Vagina (tissue), 2 donors: ENCODE data around the gene GABBR2.

Experiments
- CTCF ChIP-seq, 3 experiments: fragments of 450-650 bp in 2 of 3; fragments of 200-600 bp in 1 of 3; sonication (generic) in 1 of 3; IDR thresholded peaks; one replicate each; pipeline ENCODE4 v1.5.1; 2017 to 2019; ENCODE audit warnings: antibody characterized with exemption in 3 of 3, mild to moderate bottlenecking in 2 of 3, moderate library complexity in 2 of 3
- POLR2A ChIP-seq, 2 donors: fragments of 450-650 bp; IDR thresholded peaks; one replicate each; pipeline ENCODE4 v1.6.1; 2017; ENCODE audit warnings: antibody characterized with exemption in 2 of 2, mild to moderate bottlenecking in 2 of 2, moderate library complexity in 2 of 2
- POLR2AphosphoS5 ChIP-seq, 2 donors: sonication (generic); formaldehyde crosslinking; IDR thresholded peaks; one replicate each; pipeline ENCODE4 v1.9.0; 2017; ENCODE audit warnings: antibody characterized with exemption in 2 of 2, mild to moderate bottlenecking in 2 of 2, low read depth in 1 of 2; ENCODE audit not compliant: insufficient read depth in 1 of 2

- TF ChIP-seq CTCF (IDR thresholded peaks at IDR 0.05) = no peak
- TF ChIP-seq POLR2A (IDR thresholded peaks at IDR 0.05) = no peak
- no peak for TF ChIP-seq POLR2AphosphoS5 (IDR thresholded peaks at IDR 0.05; ENCODE audit: insufficient read depth in 1 of 2, low read depth in 1 of 2)
Measured at GRCh38 chr9:98597236-98597771, 111.4 kb downstream of the GABBR2 start.
